ENCODE data around the gene SLC24A4.
A peak's percentile ranks its signal among the peaks of the same experiment; 100 is the strongest.

SLC24A4 gene

GRCh38 chr14:92416544-92416943 is 93.6 kb downstream of the SLC24A4 start:
- no peaks in the 10 kb centered on the region for H3K36me3 ChIP-seq (ENCODE audit: insufficient read depth, low read length)
- H3K27ac ChIP-seq (ENCODE audit: low read depth, low read length): no peak overlapping the region
- no peaks in the 10 kb centered on the region for H3K79me2 ChIP-seq (ENCODE audit: control insufficient read depth, insufficient read depth, low read length, unreplicated experiment)
- no peaks in the 10 kb centered on the region for H3K4me1 ChIP-seq (ENCODE audit: control insufficient read depth, insufficient read depth, low read length, unreplicated experiment)
- peaks cover 21% of the 10 kb centered on the region for H3K27me3 ChIP-seq (ENCODE audit: insufficient read depth, low read length)
- H2AFZ ChIP-seq (ENCODE audit: low read length, unreplicated experiment): no peak overlapping the region
- no peak overlapping the region for H3K4me3 ChIP-seq (ENCODE audit: low read depth, low read length)

- Histone ChIP-seq H3K4me3 (ENCODE audit: low read depth, low read length) (no peak overlapping the region), H3K27ac (ENCODE audit: low read depth, low read length) (no peak overlapping the region), H3K4me1 (ENCODE audit: control insufficient read depth, insufficient read depth, low read length, unreplicated experiment) (no peaks in the 10 kb centered on the region), H3K36me3 (ENCODE audit: insufficient read depth, low read length) (no peaks in the 10 kb centered on the region), H3K79me2 (ENCODE audit: control insufficient read depth, insufficient read depth, low read length, unreplicated experiment) (no peaks in the 10 kb centered on the region), H2AFZ (ENCODE audit: low read length, unreplicated experiment) (no peak overlapping the region), H3K27me3 (ENCODE audit: insufficient read depth, low read length) (peaks cover 13% of the 10 kb centered on the region)
These were observed 94.8 kb downstream of the SLC24A4 start for GRCh38 chr14:92417759-92418158.

GRCh38 chr14:92421751-92422150 is 98.8 kb downstream of the SLC24A4 start:
- H2AFZ ChIP-seq (ENCODE audit: low read length, unreplicated experiment): no peak overlapping the region
- no peak overlapping the region for H3K27ac ChIP-seq (ENCODE audit: low read depth, low read length)
- H3K79me2 ChIP-seq (ENCODE audit: control insufficient read depth, insufficient read depth, low read length, unreplicated experiment): no peaks in the 10 kb centered on the region
- no peaks in the 10 kb centered on the region for H3K27me3 ChIP-seq (ENCODE audit: insufficient read depth, low read length)
- peaks cover 19% of the 10 kb centered on the region for H3K4me1 ChIP-seq (ENCODE audit: control insufficient read depth, insufficient read depth, low read length, unreplicated experiment)
- no peaks in the 10 kb centered on the region for H3K36me3 ChIP-seq (ENCODE audit: insufficient read depth, low read length)
- no peak overlapping the region for H3K4me3 ChIP-seq (ENCODE audit: low read depth, low read length)

- Histone ChIP-seq H3K4me3 (ENCODE audit: low read depth, low read length) (no peak overlapping the region; the same call in 1 of the 2 replicates), H3K27ac (ENCODE audit: low read depth, low read length) (peak overlapping the region; percentile 66), H3K4me1 (ENCODE audit: control insufficient read depth, insufficient read depth, low read length, unreplicated experiment) (peaks cover 25% of the 10 kb centered on the region), H3K36me3 (ENCODE audit: insufficient read depth, low read length) (no peaks in the 10 kb centered on the region), H2AFZ (ENCODE audit: low read length, unreplicated experiment) (no peak overlapping the region), H3K79me2 (ENCODE audit: control insufficient read depth, insufficient read depth, low read length, unreplicated experiment) (no peaks in the 10 kb centered on the region), H3K27me3 (ENCODE audit: insufficient read depth, low read length) (no peaks in the 10 kb centered on the region)
These were observed 102.1 kb downstream of the SLC24A4 start for GRCh38 chr14:92425101-92425500.

GRCh38 chr14:92426237-92426636 is 103.3 kb downstream of the SLC24A4 start:
- no peak overlapping the region for H3K27ac ChIP-seq (ENCODE audit: low read depth, low read length)
- H2AFZ ChIP-seq (ENCODE audit: low read length, unreplicated experiment): no peak overlapping the region
- no peak overlapping the region for H3K4me3 ChIP-seq (ENCODE audit: low read depth, low read length)
- H3K79me2 ChIP-seq (ENCODE audit: control insufficient read depth, insufficient read depth, low read length, unreplicated experiment): no peaks in the 10 kb centered on the region
- no peaks in the 10 kb centered on the region; the same call in 1 of the 2 replicates for H3K27me3 ChIP-seq (ENCODE audit: insufficient read depth, low read length)
- peaks cover 25% of the 10 kb centered on the region for H3K4me1 ChIP-seq (ENCODE audit: control insufficient read depth, insufficient read depth, low read length, unreplicated experiment)
- H3K36me3 ChIP-seq (ENCODE audit: insufficient read depth, low read length): no peaks in the 10 kb centered on the region

- no peaks in the 10 kb centered on the region for H3K36me3 ChIP-seq (ENCODE audit: insufficient read depth, low read length)
- H3K4me1 ChIP-seq (ENCODE audit: control insufficient read depth, insufficient read depth, low read length, unreplicated experiment): peaks cover 25% of the 10 kb centered on the region
- H2AFZ ChIP-seq (ENCODE audit: low read length, unreplicated experiment): no peak overlapping the region
- no peaks in the 10 kb centered on the region for H3K79me2 ChIP-seq (ENCODE audit: control insufficient read depth, insufficient read depth, low read length, unreplicated experiment)
- no peak overlapping the region for H3K27ac ChIP-seq (ENCODE audit: low read depth, low read length)
- no peak overlapping the region for H3K4me3 ChIP-seq (ENCODE audit: low read depth, low read length)
- H3K27me3 ChIP-seq (ENCODE audit: insufficient read depth, low read length): no peaks in the 10 kb centered on the region; the same call in 1 of the 2 replicates
These were observed 104.1 kb downstream of the SLC24A4 start for GRCh38 chr14:92427096-92427495.

- Histone ChIP-seq H3K4me1 (ENCODE audit: control insufficient read depth, insufficient read depth, low read length, unreplicated experiment) (peaks cover 16% of the 10 kb centered on the region), H3K79me2 (ENCODE audit: control insufficient read depth, insufficient read depth, low read length, unreplicated experiment) (no peaks in the 10 kb centered on the region), H2AFZ (ENCODE audit: low read length, unreplicated experiment) (no peak overlapping the region), H3K4me3 (ENCODE audit: low read depth, low read length) (no peak overlapping the region), H3K36me3 (ENCODE audit: insufficient read depth, low read length) (no peaks in the 10 kb centered on the region), H3K27me3 (ENCODE audit: insufficient read depth, low read length) (peaks cover 5% of the 10 kb centered on the region), H3K27ac (ENCODE audit: low read depth, low read length) (no peak overlapping the region)
These were observed 107.7 kb downstream of the SLC24A4 start for GRCh38 chr14:92430686-92431085.

- Histone ChIP-seq H3K79me2 (ENCODE audit: control insufficient read depth, insufficient read depth, low read length, unreplicated experiment) (no peaks in the 10 kb centered on the region), H3K4me1 (ENCODE audit: control insufficient read depth, insufficient read depth, low read length, unreplicated experiment) (peaks cover 11% of the 10 kb centered on the region), H3K4me3 (ENCODE audit: low read depth, low read length) (no peak overlapping the region), H3K27ac (ENCODE audit: low read depth, low read length) (no peak overlapping the region), H3K27me3 (ENCODE audit: insufficient read depth, low read length) (peaks cover 5% of the 10 kb centered on the region), H2AFZ (ENCODE audit: low read length, unreplicated experiment) (no peak overlapping the region), H3K36me3 (ENCODE audit: insufficient read depth, low read length) (no peaks in the 10 kb centered on the region)
These were observed 108.3 kb downstream of the SLC24A4 start for GRCh38 chr14:92431199-92431725.

GRCh38 chr14:92433407-92433806 is 110.4 kb downstream of the SLC24A4 start:
- H3K79me2 ChIP-seq (ENCODE audit: control insufficient read depth, insufficient read depth, low read length, unreplicated experiment): no peaks in the 10 kb centered on the region
- peaks cover 7% of the 10 kb centered on the region for H3K27me3 ChIP-seq (ENCODE audit: insufficient read depth, low read length)
- H3K27ac ChIP-seq (ENCODE audit: low read depth, low read length): no peak overlapping the region
- H3K36me3 ChIP-seq (ENCODE audit: insufficient read depth, low read length): no peaks in the 10 kb centered on the region
- H3K4me3 ChIP-seq (ENCODE audit: low read depth, low read length): no peak overlapping the region
- H2AFZ ChIP-seq (ENCODE audit: low read length, unreplicated experiment): no peak overlapping the region
- H3K4me1 ChIP-seq (ENCODE audit: control insufficient read depth, insufficient read depth, low read length, unreplicated experiment): no peaks in the 10 kb centered on the region

GRCh38 chr14:92435154-92435553 is 112.2 kb downstream of the SLC24A4 start:
- no peaks in the 10 kb centered on the region for H3K36me3 ChIP-seq (ENCODE audit: insufficient read depth, low read length)
- no peak overlapping the region for H2AFZ ChIP-seq (ENCODE audit: low read length, unreplicated experiment)
- H3K27ac ChIP-seq (ENCODE audit: low read depth, low read length): no peak overlapping the region
- H3K79me2 ChIP-seq (ENCODE audit: control insufficient read depth, insufficient read depth, low read length, unreplicated experiment): no peaks in the 10 kb centered on the region
- H3K4me3 ChIP-seq (ENCODE audit: low read depth, low read length): no peak overlapping the region
- peaks cover 7% of the 10 kb centered on the region for H3K27me3 ChIP-seq (ENCODE audit: insufficient read depth, low read length)
- H3K4me1 ChIP-seq (ENCODE audit: control insufficient read depth, insufficient read depth, low read length, unreplicated experiment): no peaks in the 10 kb centered on the region

- Histone ChIP-seq H3K27ac (ENCODE audit: low read depth, low read length) (no peak overlapping the region), H3K4me1 (ENCODE audit: control insufficient read depth, insufficient read depth, low read length, unreplicated experiment) (no peaks in the 10 kb centered on the region), H3K79me2 (ENCODE audit: control insufficient read depth, insufficient read depth, low read length, unreplicated experiment) (no peaks in the 10 kb centered on the region), H3K27me3 (ENCODE audit: insufficient read depth, low read length) (peaks cover 7% of the 10 kb centered on the region), H3K4me3 (ENCODE audit: low read depth, low read length) (no peak overlapping the region), H2AFZ (ENCODE audit: low read length, unreplicated experiment) (no peak overlapping the region), H3K36me3 (ENCODE audit: insufficient read depth, low read length) (no peaks in the 10 kb centered on the region)
These were observed 113.3 kb downstream of the SLC24A4 start for GRCh38 chr14:92436115-92436776.

All from ACC112 (cell line).